GM12801 (cell line): ENCODE results near the gene TMEM183A.

Source experiments
- CTCF ChIP-seq: IDR thresholded peaks from one replicate; pipeline ENCODE4 v1.5.1; 2011; ENCODE audit warnings: control low read depth; ENCODE audit not compliant: insufficient read length; ENCODE audit errors: extremely low read depth

The TMEM183A gene

GRCh38 chr1:203059485-203059884 lies 52.3 kb downstream of the TMEM183A start:
- TF ChIP-seq CTCF: no peak

DNA sequence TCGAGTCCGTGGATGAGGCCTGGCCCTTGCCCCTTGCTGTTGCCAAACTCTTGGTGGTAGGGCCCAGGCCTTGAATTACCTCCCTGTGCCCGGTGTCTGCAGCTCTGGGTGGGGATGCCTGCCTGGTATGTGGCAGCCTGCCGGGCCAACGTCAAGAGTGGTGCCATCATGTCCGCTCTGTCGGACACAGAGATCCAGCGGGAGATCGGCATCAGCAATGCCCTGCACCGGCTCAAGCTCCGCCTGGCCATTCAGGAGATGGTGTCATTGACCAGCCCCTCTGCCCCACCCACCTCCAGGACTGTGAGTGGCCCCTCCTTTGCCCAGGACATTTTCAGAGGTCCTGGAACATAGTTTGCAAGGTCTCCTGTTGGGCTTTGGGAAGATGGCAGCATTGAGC lies 52.9 kb downstream of the TMEM183A start:
- no peak for TF ChIP-seq CTCF

DNA sequence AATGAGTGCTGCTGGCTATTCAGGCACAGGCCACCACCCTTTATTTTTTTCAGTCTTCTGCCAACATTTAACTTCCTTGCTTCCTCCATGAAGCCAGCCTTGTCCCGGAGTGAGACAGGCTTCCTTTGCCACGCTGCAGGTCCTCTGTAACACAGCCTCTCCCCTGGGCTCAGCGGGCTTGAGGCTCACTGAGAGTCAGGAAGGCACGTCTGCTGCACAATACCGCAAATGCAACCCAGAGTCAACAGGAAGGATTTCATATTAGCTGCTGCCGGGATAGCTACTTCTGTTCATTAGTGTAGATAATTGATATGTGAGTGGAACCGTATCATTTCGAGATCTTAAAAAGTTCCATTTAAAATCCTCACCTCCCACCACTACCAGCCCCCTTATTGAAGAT lies 56.1 kb downstream of the TMEM183A start:
- TF ChIP-seq CTCF: no peak

- no peak for TF ChIP-seq CTCF
Measured at GRCh38 chr1:203065191-203065590, 58.0 kb downstream of the TMEM183A start.

DNA sequence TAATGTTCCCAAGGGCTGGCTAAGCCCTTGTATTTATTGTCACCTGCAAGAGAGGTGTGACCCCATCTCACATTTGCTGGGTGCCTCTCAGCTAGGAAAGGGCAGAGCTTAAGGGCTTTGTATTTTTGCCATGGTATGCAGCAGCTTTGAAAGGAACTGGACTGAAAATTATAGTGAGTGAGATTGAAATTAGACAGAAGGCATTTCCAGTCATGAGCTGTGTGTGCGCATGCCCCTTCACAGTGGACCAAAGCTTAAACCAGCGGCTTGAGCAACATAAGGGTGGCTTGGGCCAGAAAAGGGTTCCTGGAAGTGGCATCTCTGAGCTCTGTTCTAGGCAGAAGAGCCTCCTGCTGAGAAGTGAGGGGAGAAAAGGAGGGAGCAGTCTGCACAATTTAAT lies 58.8 kb downstream of the TMEM183A start:
- no peak for TF ChIP-seq CTCF

DNA sequence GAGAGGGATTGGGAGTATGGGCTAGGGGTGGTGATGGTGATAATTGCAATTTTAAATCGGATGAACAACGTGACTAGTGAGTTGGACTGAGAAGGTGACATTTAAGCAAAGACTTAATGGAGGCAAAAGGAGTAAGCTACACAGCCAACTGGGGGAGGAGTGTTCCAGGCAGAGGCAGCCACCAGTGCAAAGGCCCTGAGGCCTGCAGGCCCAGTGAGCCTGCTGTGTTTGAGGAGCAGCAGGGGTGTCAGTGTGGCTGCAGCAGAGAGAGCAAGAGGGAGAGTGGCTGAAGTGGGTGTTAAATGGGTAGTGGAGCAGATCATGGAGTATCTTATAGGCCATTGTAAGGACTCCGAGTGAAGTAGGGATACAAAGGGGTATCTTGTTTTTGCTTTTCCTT lies 59.8 kb downstream of the TMEM183A start:
- no peak for TF ChIP-seq CTCF

DNA sequence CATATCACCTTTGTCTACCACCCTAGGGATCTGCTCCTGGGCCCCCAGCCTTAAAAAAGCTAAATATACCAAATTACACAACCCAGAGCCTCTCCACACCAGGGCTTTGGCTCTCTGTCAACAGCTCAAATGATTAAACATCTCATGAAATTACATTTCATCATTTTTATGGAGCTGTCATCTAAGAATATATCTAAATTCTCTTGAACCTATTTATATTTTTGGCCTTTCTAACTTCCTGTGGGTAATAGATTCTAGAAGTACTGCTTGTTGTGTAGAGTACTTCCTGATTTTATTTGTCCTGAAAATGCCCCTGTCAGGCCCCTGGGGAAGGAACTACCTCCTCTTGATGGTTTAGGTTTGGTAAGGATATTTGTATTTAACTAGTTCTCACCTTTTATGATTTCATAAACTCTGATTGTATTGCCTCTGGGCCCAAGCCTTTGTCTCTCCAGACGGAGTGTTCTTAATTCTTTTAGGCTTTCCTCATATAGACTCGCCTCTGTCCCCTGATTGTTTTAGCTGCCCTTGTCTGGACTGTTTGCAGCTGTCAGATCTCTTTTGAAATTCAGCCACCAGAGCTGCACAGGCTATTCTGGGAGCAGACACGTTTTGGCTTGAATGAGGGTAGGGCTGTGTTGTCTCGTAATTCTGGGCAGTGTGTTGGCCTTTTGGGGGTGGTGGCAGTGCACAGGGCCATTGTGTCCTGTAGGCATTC lies 62.0 kb downstream of the TMEM183A start:
- TF ChIP-seq CTCF: no peak
